Upper lobe of left lung (tissue), 6 donors: ENCODE data around the gene CFAP97D2. TPM values are rescaled to one million over a fixed set of nuclear protein-coding genes. Genes with fewer than 3 reads are reported as not detected.
"Not testable (repeated sequence)": the region's sequence is repeated elsewhere in the genome, so short reads cannot be mapped to it uniquely, and the experiment has no call there.

Experiments
- ATAC-seq, 2 donors: fragments of 200-7000 bp; cut with Tn5 transposase; one replicate each; pipeline ENCODE4 v1.9.1; 2022; ENCODE audit warnings: mild to moderate bottlenecking in 2 of 2, moderate library complexity in 2 of 2; ENCODE audit not compliant: low FRiP score in 2 of 2
- DNase-seq, 2 donors: peaks; one replicate each; pipeline ENCODE4 v3.0.0-alpha.2; 2019 to 2020
- H3K27ac ChIP-seq, 4 donors: fragments of 200-600 bp; sonication (generic); one replicate each; pipeline ENCODE4 v1.5.1; 2016 to 2019
- H3K27me3 ChIP-seq, 4 donors: fragments of 200-600 bp; sonication (generic); one replicate each; pipeline ENCODE4 v1.5.1; 2017 to 2019
- H3K36me3 ChIP-seq, 4 donors: fragments of 200-600 bp; sonication (generic); one replicate each; pipeline ENCODE4 v1.5.1; 2016 to 2019
- H3K4me1 ChIP-seq, 4 donors: fragments of 200-600 bp; sonication (generic); one replicate each; pipeline ENCODE4 v1.5.1; 2018 to 2019
- H3K4me3 ChIP-seq, 4 donors: fragments of 200-600 bp; sonication (generic); one replicate each; pipeline ENCODE4 v1.5.1; 2017 to 2019; ENCODE audit warnings: mild to moderate bottlenecking in 2 of 4, moderate library complexity in 1 of 4
- H3K9me3 ChIP-seq, 4 donors: fragments of 200-600 bp; sonication (generic); one replicate each; pipeline ENCODE4 v1.5.1; 2018 to 2019
- CTCF ChIP-seq, 6 experiments: fragments of 450-650 bp in 4 of 6; fragments of 200-600 bp in 2 of 6; sonication (generic) in 2 of 6; IDR thresholded peaks; one replicate each; pipeline ENCODE4 v1.5.1; 2016 to 2019; ENCODE audit warnings: antibody characterized with exemption in 6 of 6
- EP300 ChIP-seq, 4 donors: sonication (generic); formaldehyde crosslinking; IDR thresholded peaks; one replicate each; pipeline ENCODE4 v1.5.1; 2017; ENCODE audit warnings: antibody characterized with exemption in 4 of 4, control low read depth in 2 of 4
- POLR2A ChIP-seq, 4 donors: fragments of 450-650 bp; IDR thresholded peaks; one replicate each; pipeline ENCODE4 v1.5.1; 2016 to 2017; ENCODE audit warnings: antibody characterized with exemption in 4 of 4, mild to moderate bottlenecking in 2 of 4
- POLR2AphosphoS5 ChIP-seq, 2 donors: sonication (generic); formaldehyde crosslinking; IDR thresholded peaks; one replicate each; pipeline ENCODE4 v1.5.1; 2017; ENCODE audit warnings: antibody characterized with exemption in 2 of 2
- WGBS, 2 donors: methylation state at CpG; one replicate each; pipeline ENCODE4 v1.1.5; 2017 to 2018; 5-methylcytosine and 5-hydroxymethylcytosine counted together
- total RNA-seq, 6 donors: library from RNA; depleted of rRNA in 4 of 6; stranded (reverse); fragments of >200 nt in 4 of 6; gene quantifications; one replicate each; pipeline versions ENCODE4 v1.1.0 to v1.2.1, GENCODE V29; 2016 to 2021
- donor health status: DM: no; HTN: no; CAD: no; lungs with moderate emphysema.
- donor health status: DM: no; HTN: yes; CAD: no; lungs with severe emphysema.

The CFAP97D2 gene
- total RNA-seq, 6 donors from 2014 or later: 0.67 to 3.6 (median 0.76) TPM; not detected in 3

GRCh38 chr13:114198556-114198955, 19.5 kb downstream of the CFAP97D2 start:
- DNase-seq (peak in 1 of 2 donors; percentile 43), ATAC-seq (no peak)
- Histone ChIP-seq H3K27me3 (peaks cover 0 to 5% (median 0%) of the 10 kb centered on the region in 4 donors), H3K4me3 (no peak overlapping the region), H3K4me1 (no peaks in the 10 kb centered on the region), H3K36me3 (no peaks in the 10 kb centered on the region), H3K27ac (no peak overlapping the region), H3K9me3 (no peaks in the 10 kb centered on the region)
- 87 to 89% methylated on average over 10 to 13 of the region's 47 CpGs for WGBS, 2 donors
- no peak for TF ChIP-seq CTCF (IDR thresholded peaks at IDR 0.05)
- TF ChIP-seq EP300 (IDR thresholded peaks at IDR 0.05): no peak
- no peak for TF ChIP-seq POLR2A (IDR thresholded peaks at IDR 0.05)

- 55 to 79% methylated on average over 6 to 41 of the region's 75 CpGs for WGBS, 2 donors
- not testable (repeated sequence) for ATAC-seq, H3K4me1 ChIP-seq, H3K27ac ChIP-seq, H3K36me3 ChIP-seq, H3K9me3 ChIP-seq, H3K4me3 ChIP-seq, H3K27me3 ChIP-seq
- DNase-seq: peak in 1 of 2 donors; percentile 84
Measured at GRCh38 chr13:114199526-114199925, 20.5 kb downstream of the CFAP97D2 start.

GRCh38 chr13:114199954-114200353, 20.9 kb downstream of the CFAP97D2 start:
- peaks cover 0 to 5% (median 0%) of the 10 kb centered on the region in 4 donors for H3K27me3 ChIP-seq
- no peaks in the 10 kb centered on the region for H3K36me3 ChIP-seq
- no peak for ATAC-seq
- peak in 1 of 2 donors; percentile 73 for DNase-seq
- no peaks in the 10 kb centered on the region for H3K4me1 ChIP-seq
- 49 to 89% methylated on average over 6 to 14 of the region's 42 CpGs for WGBS, 2 donors
- no peak overlapping the region for H3K27ac ChIP-seq
- H3K4me3 ChIP-seq: no peak overlapping the region
- no peaks in the 10 kb centered on the region for H3K9me3 ChIP-seq
- no peak for TF ChIP-seq POLR2AphosphoS5 (IDR thresholded peaks at IDR 0.05)

GRCh38 chr13:114200399-114200911, 21.4 kb downstream of the CFAP97D2 start:
- ATAC-seq (peak in 1 of 2 donors; percentile 19), DNase-seq (no peak)
- Histone ChIP-seq H3K27ac (no peak overlapping the region), H3K9me3 (no peaks in the 10 kb centered on the region), H3K4me3 (no peak overlapping the region), H3K36me3 (no peaks in the 10 kb centered on the region), H3K4me1 (no peaks in the 10 kb centered on the region), H3K27me3 (peaks cover 0 to 5% (median 0%) of the 10 kb centered on the region in 4 donors)
- TF ChIP-seq POLR2AphosphoS5 (IDR thresholded peaks at IDR 0.05) (no peak), EP300 (IDR thresholded peaks at IDR 0.05) (no peak), CTCF (IDR thresholded peaks at IDR 0.05) (no peak), POLR2A (IDR thresholded peaks at IDR 0.05) (no peak)
- WGBS, 2 donors: 59 to 89% methylated on average over 13 to 18 of the region's 18 CpGs

GRCh38 chr13:114202581-114202980, 23.5 kb downstream of the CFAP97D2 start:
- no peaks in the 10 kb centered on the region for H3K36me3 ChIP-seq
- no peak for ATAC-seq
- H3K4me1 ChIP-seq: no peaks in the 10 kb centered on the region
- no peak for DNase-seq
- TF ChIP-seq POLR2AphosphoS5 (IDR thresholded peaks at IDR 0.05) (no peak), POLR2A (IDR thresholded peaks at IDR 0.05) (no peak), CTCF (IDR thresholded peaks at IDR 0.05) (no peak), EP300 (IDR thresholded peaks at IDR 0.05) (no peak)
- H3K27me3 ChIP-seq: peaks cover 0 to 5% (median 0%) of the 10 kb centered on the region in 4 donors
- WGBS, 2 donors: 88 to 91% methylated on average over 3 to 6 of the region's 6 CpGs
- H3K27ac ChIP-seq: no peak overlapping the region
- H3K4me3 ChIP-seq: no peak overlapping the region
- H3K9me3 ChIP-seq: peaks cover 0 to 6% (median 0%) of the 10 kb centered on the region in 4 donors

- TF ChIP-seq EP300 (IDR thresholded peaks at IDR 0.05) (no peak), CTCF (IDR thresholded peaks at IDR 0.05) (no peak)
- no peaks in the 10 kb centered on the region for H3K4me1 ChIP-seq
- H3K36me3 ChIP-seq: no peaks in the 10 kb centered on the region
- peaks cover 0 to 5% (median 0%) of the 10 kb centered on the region in 4 donors for H3K27me3 ChIP-seq
- H3K4me3 ChIP-seq: no peak overlapping the region
- 49 to 75% methylated on average over 4 of the region's 4 CpGs for WGBS, 2 donors
- H3K27ac ChIP-seq: no peak overlapping the region
- ATAC-seq: no peak
- DNase-seq: no peak
- H3K9me3 ChIP-seq: peaks cover 0 to 6% (median 0%) of the 10 kb centered on the region in 4 donors
Measured at GRCh38 chr13:114203536-114203935, 24.5 kb downstream of the CFAP97D2 start.
